Suprapubic skin (tissue), 4 donors: ENCODE results near the gene SEMA3G.

Source experiments
- CTCF ChIP-seq, 2 donors: fragments of 200-600 bp in 1 of 2; fragments of 450-650 bp in 1 of 2; sonication (generic) in 1 of 2; IDR thresholded peaks; one replicate each; pipeline ENCODE4 v1.5.1; 2016 to 2019; ENCODE audit warnings: antibody characterized with exemption in 2 of 2, mild to moderate bottlenecking in 1 of 2, moderate library complexity in 1 of 2
- EP300 ChIP-seq: sonication (generic); formaldehyde crosslinking; IDR thresholded peaks from one replicate; pipeline ENCODE4 v1.6.1; 2017; ENCODE audit warnings: antibody characterized with exemption
- POLR2A ChIP-seq, 2 donors: fragments of 450-650 bp; IDR thresholded peaks; one replicate each; pipeline ENCODE4 v1.6.1; 2017; ENCODE audit warnings: antibody characterized with exemption in 2 of 2, mild to moderate bottlenecking in 2 of 2, moderate library complexity in 2 of 2
- POLR2AphosphoS5 ChIP-seq, 3 donors: sonication (generic); formaldehyde crosslinking; IDR thresholded peaks; one replicate each; pipeline ENCODE4 v1.6.1; 2017; ENCODE audit warnings: antibody characterized with exemption in 3 of 3

GRCh38 chr3:52483081-52483480, 38.2 kb upstream of the SEMA3G start:
- TF ChIP-seq CTCF (IDR thresholded peaks at IDR 0.05): no peak
- no peak for TF ChIP-seq POLR2A (IDR thresholded peaks at IDR 0.05)
- no peak for TF ChIP-seq POLR2AphosphoS5 (IDR thresholded peaks at IDR 0.05)
- no peak for TF ChIP-seq EP300
